PC-9 (cell line): ENCODE results near the gene LRRC27.

Source experiments
- EZH2 ChIP-seq: fragments of 200-600 bp; sonication (generic); IDR thresholded peaks from 2 replicates; pipeline ENCODE4 v1.8.0; 2017; ENCODE audit warnings: antibody characterized with exemption, low read depth
- TF ChIP-seq, protein P1 (sequence below): fragments of 200-600 bp; sonication (generic); conservative IDR thresholded peaks from 2 replicates; pipeline ENCODE4 v1.6.1; 2017; ENCODE audit warnings: mixed run types, antibody characterized with exemption, mild to moderate bottlenecking, moderate library complexity

DNA sequence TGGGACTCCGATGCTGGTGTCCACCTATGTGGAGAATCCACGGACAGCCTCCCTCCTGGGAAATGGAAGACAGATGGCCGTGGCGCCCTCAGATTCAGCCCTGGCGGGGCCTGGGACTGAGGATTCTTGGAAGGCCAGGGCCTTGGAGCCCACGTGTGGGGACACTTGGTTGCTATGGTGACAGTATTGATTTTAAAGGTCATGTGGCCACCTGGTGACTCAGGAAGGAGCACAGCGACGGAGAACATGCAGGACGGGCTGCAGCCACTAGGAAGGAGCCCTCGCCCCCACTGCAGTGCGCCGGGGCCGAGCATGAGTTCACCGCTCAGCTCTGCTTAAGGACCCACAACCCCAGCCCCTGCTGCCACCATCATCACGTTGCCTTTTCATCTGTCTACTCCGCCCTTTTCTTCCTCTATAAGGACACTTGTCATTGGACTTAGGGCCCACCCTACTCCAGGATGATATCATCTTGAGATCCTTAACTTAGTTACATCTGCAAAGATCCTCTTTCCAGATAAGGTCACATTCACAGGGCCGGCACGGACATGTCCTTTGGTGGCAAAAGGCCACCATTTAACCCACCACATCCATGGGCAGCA lies 20.6 kb upstream of the LRRC27 start:
- TF ChIP-seq, protein P1, sequence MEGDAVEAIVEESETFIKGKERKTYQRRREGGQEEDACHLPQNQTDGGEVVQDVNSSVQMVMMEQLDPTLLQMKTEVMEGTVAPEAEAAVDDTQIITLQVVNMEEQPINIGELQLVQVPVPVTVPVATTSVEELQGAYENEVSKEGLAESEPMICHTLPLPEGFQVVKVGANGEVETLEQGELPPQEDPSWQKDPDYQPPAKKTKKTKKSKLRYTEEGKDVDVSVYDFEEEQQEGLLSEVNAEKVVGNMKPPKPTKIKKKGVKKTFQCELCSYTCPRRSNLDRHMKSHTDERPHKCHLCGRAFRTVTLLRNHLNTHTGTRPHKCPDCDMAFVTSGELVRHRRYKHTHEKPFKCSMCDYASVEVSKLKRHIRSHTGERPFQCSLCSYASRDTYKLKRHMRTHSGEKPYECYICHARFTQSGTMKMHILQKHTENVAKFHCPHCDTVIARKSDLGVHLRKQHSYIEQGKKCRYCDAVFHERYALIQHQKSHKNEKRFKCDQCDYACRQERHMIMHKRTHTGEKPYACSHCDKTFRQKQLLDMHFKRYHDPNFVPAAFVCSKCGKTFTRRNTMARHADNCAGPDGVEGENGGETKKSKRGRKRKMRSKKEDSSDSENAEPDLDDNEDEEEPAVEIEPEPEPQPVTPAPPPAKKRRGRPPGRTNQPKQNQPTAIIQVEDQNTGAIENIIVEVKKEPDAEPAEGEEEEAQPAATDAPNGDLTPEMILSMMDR: no peak
- TF ChIP-seq EZH2: no peak
